Adipocyte (in vitro differentiated cells): ENCODE data around the gene TLK2.
A peak's percentile ranks its signal among the peaks of the same experiment; 100 is the strongest.

Experiments used
- DNase-seq: peaks from one replicate; pipeline ENCODE4 v3.0.0-alpha.2; 2015; ENCODE audit warnings: low read depth
- H3K27me3 ChIP-seq: replicated peaks from 2 replicates; pipeline ENCODE4 v1.7.0; 2013; ENCODE audit warnings: mild to moderate bottlenecking, low read length, moderate library complexity; ENCODE audit not compliant: control insufficient read depth, insufficient read depth
- H3K36me3 ChIP-seq: 2 replicates; pipeline ENCODE4 v1.7.0; 2013; ENCODE audit warnings: low read length, mild to moderate bottlenecking, moderate library complexity; ENCODE audit not compliant: control insufficient read depth, insufficient read depth, severe bottlenecking
- H3K4me1 ChIP-seq: 2 replicates; pipeline ENCODE4 v1.7.0; 2013; ENCODE audit warnings: mild to moderate bottlenecking, low read length, moderate library complexity; ENCODE audit not compliant: control insufficient read depth, insufficient read depth
- H3K4me3 ChIP-seq: 2 replicates; pipeline ENCODE4 v1.7.0; 2013; ENCODE audit warnings: mild to moderate bottlenecking, low read length, moderate library complexity
- H3K9ac ChIP-seq: 2 replicates; pipeline ENCODE4 v1.7.0; 2013; ENCODE audit warnings: mild to moderate bottlenecking, low read length, moderate library complexity
- H3K9me3 ChIP-seq: 2 replicates; pipeline ENCODE4 v1.7.0; 2013; ENCODE audit warnings: mild to moderate bottlenecking, low read length, moderate library complexity; ENCODE audit not compliant: control insufficient read depth

The TLK2 gene

DNA sequence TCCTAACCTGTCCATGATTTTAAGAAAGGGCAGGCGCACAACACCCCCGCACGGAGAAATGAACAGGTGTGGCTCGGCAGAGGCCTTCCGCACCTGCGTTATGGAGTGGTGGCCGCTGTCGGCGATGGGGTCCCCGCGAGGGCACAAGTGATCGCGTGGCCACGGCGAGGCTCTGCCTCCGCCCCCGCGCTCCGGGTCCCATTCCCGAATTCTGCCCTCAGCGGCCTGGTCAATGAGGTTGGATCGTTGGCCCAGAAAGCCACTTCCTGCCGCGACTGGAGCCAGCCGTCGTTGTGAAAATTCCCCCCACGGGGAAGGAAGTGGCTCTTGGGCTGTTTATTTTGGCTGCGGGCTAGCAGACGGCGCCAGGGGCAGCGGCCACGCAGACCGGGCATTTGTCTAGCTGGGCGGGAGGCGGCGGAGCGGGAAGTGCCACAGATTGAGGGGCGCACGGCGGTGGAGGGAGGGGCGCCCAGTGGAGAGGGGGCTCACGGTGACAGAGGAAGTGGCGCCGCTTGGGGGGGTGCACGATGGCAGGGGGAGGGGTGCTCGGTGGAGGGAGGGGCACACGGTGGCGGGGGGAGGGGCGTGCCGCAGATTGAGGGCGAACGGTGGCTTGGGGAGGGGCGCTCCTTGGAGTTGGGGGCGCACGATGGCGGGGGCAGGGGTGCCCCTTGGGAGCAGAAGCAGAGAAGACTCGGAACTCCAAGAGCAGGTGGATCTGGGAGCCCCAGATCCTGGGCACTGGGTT is 173.8 kb downstream of the TLK2 start:
- H3K4me3 ChIP-seq = peak overlapping the region; percentile 73
- H3K9me3 ChIP-seq = no peaks in the 10 kb centered on the region
- peak; percentile 82 for DNase-seq
- H3K27me3 ChIP-seq = no peaks in the 10 kb centered on the region
- peaks cover 45% of the 10 kb centered on the region for H3K4me1 ChIP-seq
- H3K9ac ChIP-seq = peak overlapping the region; percentile 72
- H3K36me3 ChIP-seq = no peaks in the 10 kb centered on the region

DNA sequence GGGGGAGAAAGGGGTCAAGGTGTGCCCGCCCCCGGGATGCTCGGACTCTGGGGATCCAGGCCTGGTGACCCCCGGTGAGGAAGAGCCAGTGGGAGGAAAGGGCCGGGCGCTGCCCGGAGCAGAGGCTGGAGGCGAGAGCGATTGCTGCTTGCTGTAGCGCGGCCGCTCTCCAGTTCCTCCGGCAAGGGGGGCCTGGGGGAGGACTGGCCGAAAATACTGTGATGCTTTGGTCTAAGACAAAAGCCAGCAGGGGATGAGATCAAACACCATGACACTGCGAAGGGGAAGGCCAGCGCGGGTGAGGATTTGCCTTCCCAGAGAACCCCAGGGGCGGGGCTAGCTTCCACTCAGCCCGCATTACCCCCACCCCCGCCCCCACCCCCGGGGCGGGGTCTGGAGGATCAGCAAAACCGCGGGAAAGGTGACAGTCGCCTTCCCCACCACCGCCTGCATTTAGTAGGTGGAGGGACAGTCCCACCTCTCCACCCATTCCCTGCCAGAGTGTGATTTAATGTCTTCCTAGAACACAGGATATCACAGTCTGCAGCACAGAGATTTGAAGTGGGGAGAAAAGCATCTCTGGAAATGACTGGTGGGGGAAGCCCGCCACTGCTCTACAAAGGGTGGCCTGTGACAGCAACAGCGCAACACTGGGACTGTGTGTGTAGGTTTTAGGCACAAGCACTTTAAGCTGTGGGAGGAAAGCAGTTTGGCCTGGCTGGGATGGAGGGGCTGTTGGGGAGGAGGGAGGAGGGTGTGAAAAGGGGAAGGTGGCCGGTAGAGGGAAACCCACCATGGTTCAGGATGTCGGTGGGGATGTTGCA is 174.6 kb downstream of the TLK2 start:
- Histone ChIP-seq H3K4me1 (peaks cover 51% of the 10 kb centered on the region), H3K4me3 (peak overlapping the region; percentile 73), H3K27me3 (no peaks in the 10 kb centered on the region), H3K9me3 (no peaks in the 10 kb centered on the region), H3K9ac (peak overlapping the region; percentile 72), H3K36me3 (no peaks in the 10 kb centered on the region)
- peak; percentile 71 for DNase-seq

DNA sequence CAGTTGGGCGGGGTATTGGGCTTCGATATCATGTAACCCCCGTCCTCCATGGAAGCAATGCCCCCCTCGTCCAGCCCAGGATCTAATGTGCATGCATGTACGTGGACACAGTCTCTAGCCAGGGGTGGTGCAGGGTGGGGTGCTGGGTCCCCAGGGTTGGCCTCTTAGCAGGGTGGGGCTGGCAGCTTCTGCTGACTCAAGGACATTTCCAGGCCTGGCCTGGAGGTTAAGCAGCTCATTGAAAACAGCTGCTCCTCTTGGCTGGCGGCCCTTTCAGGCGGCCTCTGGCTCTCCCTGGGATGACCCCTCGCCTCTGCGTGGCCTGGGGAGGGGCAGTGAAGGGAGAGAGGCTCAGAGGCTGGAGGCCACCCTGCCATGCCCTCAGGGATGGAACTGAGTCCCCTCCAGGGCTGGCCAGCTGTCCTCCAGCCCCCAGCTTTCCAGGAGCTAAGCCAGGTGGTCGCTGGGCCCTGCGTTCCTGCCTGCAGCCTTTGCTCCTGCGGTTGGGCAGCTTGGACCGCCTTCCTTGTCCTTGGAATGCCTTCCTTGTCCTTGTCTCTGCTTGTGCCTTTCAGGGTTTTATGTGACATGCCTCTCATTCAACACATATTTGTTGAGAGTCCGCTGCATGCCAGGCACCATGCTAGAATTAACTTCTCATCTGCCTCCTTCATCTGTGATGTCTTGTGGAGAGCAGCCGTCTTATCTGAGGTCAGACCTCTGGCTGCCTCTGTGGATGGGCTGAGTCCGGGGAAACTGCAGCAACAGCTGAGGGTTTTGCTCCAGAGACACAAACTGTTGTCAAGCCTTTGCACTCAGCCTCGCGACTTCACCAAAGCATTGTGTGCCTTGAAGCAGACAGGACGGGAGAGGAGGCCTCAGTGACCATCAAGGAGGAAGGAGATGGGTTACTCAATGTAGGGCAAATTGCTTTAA is 175.5 kb downstream of the TLK2 start:
- DNase-seq = peak; percentile 83
- H3K27me3 ChIP-seq = no peaks in the 10 kb centered on the region
- no peaks in the 10 kb centered on the region for H3K9me3 ChIP-seq
- no peaks in the 10 kb centered on the region for H3K36me3 ChIP-seq
- H3K4me1 ChIP-seq = peaks cover 46% of the 10 kb centered on the region
- H3K4me3 ChIP-seq = peak overlapping the region; percentile 60
- H3K9ac ChIP-seq = peak overlapping the region; percentile 62

DNA sequence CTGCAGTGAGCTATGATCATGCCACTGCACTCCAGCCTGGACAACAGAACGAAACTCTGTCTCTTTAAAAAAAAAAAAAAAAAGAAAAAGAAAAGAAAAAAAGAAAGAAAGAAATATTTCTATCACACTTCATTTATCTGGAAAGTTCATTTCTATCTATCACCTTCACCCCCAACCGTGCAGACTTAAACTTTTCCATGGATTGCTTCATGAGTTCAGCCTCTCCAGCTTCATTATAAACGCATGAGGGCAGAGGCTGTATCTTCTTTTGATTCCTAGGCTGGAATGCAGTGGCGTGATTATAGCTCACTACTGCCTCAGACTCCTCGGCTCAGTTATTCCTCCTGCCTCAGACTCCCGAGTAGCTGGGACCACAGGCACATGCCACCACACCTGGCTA is 177.0 kb downstream of the TLK2 start:
- H3K4me3 ChIP-seq = no peak overlapping the region
- H3K9me3 ChIP-seq = peaks cover 2% of the 10 kb centered on the region
- H3K4me1 ChIP-seq = peaks cover 44% of the 10 kb centered on the region
- H3K9ac ChIP-seq = no peak overlapping the region
- no peaks in the 10 kb centered on the region for H3K27me3 ChIP-seq
- no peaks in the 10 kb centered on the region for H3K36me3 ChIP-seq
- DNase-seq = no peak

DNA sequence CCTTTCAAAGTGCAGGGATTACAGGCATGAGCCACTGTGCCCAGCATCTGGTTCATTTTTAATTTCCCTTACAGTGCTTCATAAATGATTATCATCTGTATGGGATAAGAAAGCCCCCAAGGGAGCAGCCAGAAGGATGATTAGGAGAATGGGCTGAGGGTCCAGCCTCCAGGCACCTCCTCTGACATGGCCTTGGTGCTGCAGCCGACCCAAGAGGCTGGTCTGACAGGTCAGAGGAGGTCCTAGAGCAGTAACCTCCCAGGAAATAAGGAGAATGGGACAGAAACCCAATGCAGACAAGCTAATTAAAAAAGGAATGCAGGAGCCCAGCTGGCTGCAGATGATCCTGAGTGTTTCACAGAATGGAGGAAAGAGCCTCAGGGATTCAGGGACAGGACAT is 177.8 kb downstream of the TLK2 start:
- Histone ChIP-seq H3K27me3 (no peaks in the 10 kb centered on the region), H3K9ac (no peak overlapping the region), H3K4me3 (no peak overlapping the region), H3K36me3 (no peaks in the 10 kb centered on the region), H3K9me3 (peaks cover 8% of the 10 kb centered on the region), H3K4me1 (peaks cover 44% of the 10 kb centered on the region)
- peak; percentile 18 for DNase-seq

DNA sequence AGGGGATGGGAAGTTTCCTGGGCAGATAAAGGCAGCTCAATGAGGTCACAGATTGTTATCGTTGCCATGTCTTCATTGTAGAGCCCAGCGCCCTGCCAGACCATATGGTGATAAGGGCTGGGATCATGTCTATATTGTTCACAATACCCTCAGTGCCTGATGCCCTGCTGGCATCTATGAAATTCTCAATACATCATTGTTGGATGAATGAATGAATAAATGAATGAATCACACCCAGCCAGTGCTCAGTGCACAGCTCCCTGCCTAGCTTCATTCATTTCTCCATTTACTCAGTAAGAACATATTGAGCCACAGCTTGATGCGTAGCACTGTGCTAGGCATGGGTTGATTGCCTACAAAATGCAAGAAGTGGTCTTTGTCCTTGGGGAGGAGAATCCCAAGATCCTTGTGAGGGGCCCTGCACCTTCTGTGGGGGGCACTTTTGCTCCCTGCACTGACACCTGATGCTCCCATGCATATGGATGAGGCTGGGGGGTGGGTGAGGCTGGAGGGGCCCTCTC is 178.6 kb downstream of the TLK2 start:
- H3K4me1 ChIP-seq = peaks cover 40% of the 10 kb centered on the region
- no peak for DNase-seq
- H3K36me3 ChIP-seq = no peaks in the 10 kb centered on the region
- H3K27me3 ChIP-seq = no peaks in the 10 kb centered on the region
- no peak overlapping the region for H3K4me3 ChIP-seq
- peaks cover 8% of the 10 kb centered on the region for H3K9me3 ChIP-seq
- no peak overlapping the region for H3K9ac ChIP-seq

DNA sequence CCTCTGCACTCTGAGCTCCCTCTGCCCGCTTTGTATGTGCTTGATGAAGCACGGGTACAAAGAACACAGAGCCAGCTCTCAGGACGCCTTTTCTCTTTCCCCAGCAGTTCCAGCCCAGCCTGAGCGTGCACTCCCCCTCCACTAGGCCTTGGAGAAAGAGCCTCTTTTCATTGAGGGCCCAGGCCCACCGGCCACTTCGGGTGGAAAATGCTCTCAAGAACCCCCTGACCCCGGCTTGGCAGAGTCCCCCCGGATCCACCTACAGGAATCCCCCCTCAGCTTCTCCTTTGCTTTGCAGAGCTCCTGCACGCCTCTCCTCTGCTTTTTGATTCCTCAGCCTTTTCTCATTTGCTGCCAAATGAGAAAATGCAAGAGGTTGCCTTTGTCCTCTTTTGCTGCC is 179.1 kb downstream of the TLK2 start:
- H3K9me3 ChIP-seq = peaks cover 8% of the 10 kb centered on the region
- no peak overlapping the region for H3K4me3 ChIP-seq
- no peak for DNase-seq
- H3K27me3 ChIP-seq = no peaks in the 10 kb centered on the region
- no peak overlapping the region for H3K9ac ChIP-seq
- H3K4me1 ChIP-seq = peaks cover 39% of the 10 kb centered on the region
- H3K36me3 ChIP-seq = no peaks in the 10 kb centered on the region

DNA sequence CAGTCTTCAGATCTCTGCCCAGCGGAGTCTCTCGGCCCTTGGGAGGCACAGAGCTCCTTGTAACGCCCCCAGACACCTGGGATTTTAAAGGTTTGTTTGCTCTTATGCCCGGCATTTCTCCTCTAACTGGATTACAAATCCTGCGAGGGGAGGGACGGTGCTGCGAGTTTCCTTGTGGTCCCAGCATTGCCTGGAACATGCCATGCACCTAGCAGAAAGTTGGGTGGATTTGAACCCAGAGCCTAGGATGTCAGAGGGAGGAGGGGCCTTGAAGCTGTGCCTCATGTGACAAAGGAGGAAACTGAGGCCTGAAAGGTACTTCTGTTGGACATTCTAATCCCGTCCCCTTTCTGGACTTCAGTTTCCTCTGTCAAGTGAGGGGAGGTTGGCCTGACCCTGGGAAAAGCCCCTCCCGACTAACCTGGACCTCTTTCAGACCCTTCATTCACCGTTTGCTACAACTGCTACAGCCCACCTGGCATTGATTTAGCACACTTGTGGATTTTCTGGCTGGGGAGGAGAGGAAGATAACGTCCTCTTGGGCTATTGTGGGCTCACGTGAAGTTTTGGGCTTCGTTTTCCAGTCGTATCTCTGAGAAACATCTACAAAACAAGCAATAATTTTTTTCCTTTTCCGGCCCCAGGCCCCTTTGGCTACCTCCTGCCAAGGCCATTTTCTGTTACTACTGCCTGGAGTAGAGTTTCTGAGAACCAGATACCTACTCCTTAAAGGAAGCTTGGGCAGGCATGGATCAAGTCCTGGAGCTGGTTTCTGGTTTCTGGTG is 179.7 kb downstream of the TLK2 start:
- no peak overlapping the region for H3K4me3 ChIP-seq
- DNase-seq = no peak

DNA sequence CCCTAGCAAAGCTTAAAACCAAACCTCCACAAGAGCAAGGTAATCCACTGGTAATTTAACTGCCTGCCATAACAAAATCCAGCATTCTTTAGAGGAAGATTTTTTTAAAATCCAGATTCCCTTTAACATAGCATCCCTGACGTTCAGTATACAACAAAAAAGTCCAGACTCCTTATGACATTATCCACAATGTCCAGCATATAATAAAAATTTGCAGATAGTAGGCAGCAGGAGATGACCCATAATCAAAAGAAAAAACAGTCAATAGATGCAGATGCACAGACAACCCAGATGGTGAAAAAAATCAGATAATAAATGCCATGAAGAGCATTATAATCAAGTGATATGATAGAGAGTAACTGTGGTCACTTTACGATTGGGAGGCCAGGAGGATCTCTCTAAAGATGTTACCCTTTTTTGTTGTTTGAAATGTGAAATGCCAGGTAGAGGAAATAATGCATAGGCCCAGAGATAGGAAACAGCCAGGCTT is 182.0 kb downstream of the TLK2 start:
- H3K4me1 ChIP-seq = peaks cover 24% of the 10 kb centered on the region
- H3K9ac ChIP-seq = no peak overlapping the region
- peaks cover 8% of the 10 kb centered on the region for H3K9me3 ChIP-seq
- H3K27me3 ChIP-seq = no peaks in the 10 kb centered on the region
- no peaks in the 10 kb centered on the region for H3K36me3 ChIP-seq
- H3K4me3 ChIP-seq = no peak overlapping the region
- DNase-seq = no peak

More for the DNA sequence above, 179.7 kb downstream of the TLK2 start:
- peaks cover 38% of the 10 kb centered on the region for H3K4me1 ChIP-seq
- no peak overlapping the region for H3K9ac ChIP-seq
- peaks cover 8% of the 10 kb centered on the region for H3K9me3 ChIP-seq
- no peaks in the 10 kb centered on the region for H3K27me3 ChIP-seq
- no peaks in the 10 kb centered on the region for H3K36me3 ChIP-seq

DNA sequence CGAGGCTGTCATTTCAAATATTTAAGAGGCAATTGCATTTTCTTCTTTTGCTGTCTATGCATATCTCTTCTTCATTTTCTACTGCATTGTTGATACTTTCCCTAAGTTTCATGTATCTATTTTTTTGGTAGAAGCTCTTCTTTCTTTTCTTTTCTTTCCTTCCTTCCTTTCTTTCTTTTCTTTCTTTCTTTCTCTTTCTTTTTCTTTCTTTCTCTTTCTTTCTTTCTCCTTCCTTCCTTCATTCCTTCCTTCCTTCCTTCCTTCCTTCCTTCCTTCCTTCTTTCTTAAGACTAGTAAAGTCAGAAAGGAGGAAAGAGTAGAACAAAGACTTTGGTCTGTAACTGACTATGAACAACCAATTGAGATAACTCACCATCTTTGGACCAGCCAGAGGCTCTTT is 182.7 kb downstream of the TLK2 start:
- Histone ChIP-seq H3K4me1 (peaks cover 22% of the 10 kb centered on the region), H3K27me3 (no peaks in the 10 kb centered on the region), H3K9ac (no peak overlapping the region), H3K4me3 (no peak overlapping the region), H3K36me3 (no peaks in the 10 kb centered on the region), H3K9me3 (peaks cover 8% of the 10 kb centered on the region)
- no peak for DNase-seq
